ENCODE results near the gene PIGB.
"Not testable (repeated sequence)": the region's sequence is repeated elsewhere in the genome, so short reads cannot be mapped to it uniquely, and the experiment has no call there.

The PIGB gene

GRCh38 chr15:55383687-55384086, 64.7 kb downstream of the PIGB start:
- DNase-seq = no peak

GRCh38 chr15:55387027-55387426, 68.0 kb downstream of the PIGB start:
- no peak for DNase-seq

- DNase-seq = no peak
These were observed 70.2 kb downstream of the PIGB start for GRCh38 chr15:55389264-55389607.

- no peak for DNase-seq
These were observed 75.7 kb downstream of the PIGB start for GRCh38 chr15:55394694-55395093.

- DNase-seq = no peak
These were observed 79.2 kb downstream of the PIGB start for GRCh38 chr15:55398243-55398642.

- not testable (repeated sequence) for DNase-seq
These were observed 81.0 kb downstream of the PIGB start for GRCh38 chr15:55400050-55400449.

GRCh38 chr15:55401786-55402246, 82.8 kb downstream of the PIGB start:
- DNase-seq = no peak

- no peak for DNase-seq
These were observed 83.7 kb downstream of the PIGB start for GRCh38 chr15:55402707-55403106.

GRCh38 chr15:55403531-55403930, 84.5 kb downstream of the PIGB start:
- DNase-seq = no peak

All from NCI-H1930 (cell line).